ENCODE data around the gene MEGF6. TPM values are rescaled to one million over a fixed set of nuclear protein-coding genes. Genes with fewer than 3 reads are reported as not detected.

The MEGF6 gene
- total and polyA plus RNA-seq, 9 of the 15 experiments (the other 6 are each of a cell fraction or from before 2014, with no cell fraction given): 0.03 to 1.7 (median 0.24) TPM; not detected in 3

- WGBS (ENCODE audit: insufficient coverage, low coverage, missing lambda C conversion rate): 7% methylated on average over 18 of the region's 18 CpGs
- Histone ChIP-seq H3K9me3 (replicated peaks; ENCODE audit: control insufficient read depth, insufficient read depth, low read depth, low read length) (no peaks in the 10 kb centered on the region), H3K4me3 (no peak overlapping the region), H3K79me2 (ENCODE audit: control insufficient read depth, insufficient read depth, low read length) (no peaks in the 10 kb centered on the region), H3K27ac (ENCODE audit: extremely low read depth, low read depth, low read length) (no peak overlapping the region), H4K20me1 (replicated peaks; ENCODE audit: control insufficient read depth, insufficient read depth, low read length) (peaks cover 26% of the 10 kb centered on the region), H2AFZ (ENCODE audit: low read depth, low read length) (no peak overlapping the region), H3K9me1 (ENCODE audit: control insufficient read depth, insufficient read depth, low read length) (peaks cover 8% of the 10 kb centered on the region), H3K4me1 (replicated peaks in 1 of 2; ENCODE audit: control insufficient read depth in 2 of 2, insufficient read depth in 2 of 2, low read length in 2 of 2) (peaks cover 0 to 25% of the 10 kb centered on the region in 2 experiments; a peak in 1 of 5 replicates), H3K36me3 (ENCODE audit: control insufficient read depth, insufficient read depth, low read length) (no peaks in the 10 kb centered on the region), H3K9ac (ENCODE audit: insufficient read depth in 1 of 2, low read depth in 2 of 2, low read length in 2 of 2) (no peak overlapping the region), H3K4me2 (ENCODE audit: insufficient read depth, low read length) (no peak overlapping the region), H3K27me3 (ENCODE audit: control insufficient read depth in 2 of 2, insufficient read depth in 2 of 2, low read length in 2 of 2) (peaks cover 45 to 70% of the 10 kb centered on the region in 2 experiments)
- ChIA-PET POLR2A (interaction anchor here (0.6 kb wide), 1 partner anchor 78 kb away, joined by 3 read pairs; no protein-coding TSS in a partner anchor), CTCF (ENCODE audit: low intra/inter-chr PET ratio) (no interaction called here)
- intact Hi-C loops (cut with micrococcal nuclease) (no loop called here), in situ Hi-C loops (cut with MboI) (no loop called here)
- no peak for ATAC-seq
- no peak for DNase-seq (ENCODE audit: extremely low read depth in 1 of 4, low spot score in 3 of 4)
- no peak for FAIRE-seq
- no TSS peak for BruUV-seq (replicated peaks)
- TF ChIP-seq TEAD2 (tag; IDR thresholded peaks at IDR 0.05): no peak
- TF ChIP-seq RBBP5 (IDR thresholded peaks at IDR 0.05; ENCODE audit: borderline replicate concordance, insufficient read depth, low read length, poor library complexity, severe bottlenecking): no peak
- no peak for TF ChIP-seq ATF7 (IDR thresholded peaks at IDR 0.05)
- TF ChIP-seq ZMIZ1 (IDR thresholded peaks at IDR 0.05; ENCODE audit: low read depth in 2 of 2, low read length in 2 of 2): no peak
- no peak for TF ChIP-seq KLF10 (CRISPR knock-in tag; IDR thresholded peaks at IDR 0.05)
- no peak for TF ChIP-seq MITF (IDR thresholded peaks at IDR 0.05)
- no peak for TF ChIP-seq PRPF4 (IDR thresholded peaks at IDR 0.05; ENCODE audit: insufficient read depth, low read depth, low read length, poor library complexity, severe bottlenecking)
- no peak for TF ChIP-seq EHMT2 (IDR thresholded peaks at IDR 0.05)
- TF ChIP-seq BDP1 (IDR thresholded peaks at IDR 0.05; ENCODE audit: insufficient read depth, insufficient read length): no peak
- no peak for TF ChIP-seq SMAD2 (IDR thresholded peaks at IDR 0.05; ENCODE audit: low read depth, low read length)
- no peak for TF ChIP-seq ZNF431 (CRISPR knock-in tag; IDR thresholded peaks at IDR 0.05)
- TF ChIP-seq MBD2 (IDR thresholded peaks at IDR 0.05; ENCODE audit: borderline replicate concordance, low read depth): no peak
- TF ChIP-seq ZHX1 (conservative IDR thresholded peaks at IDR 0.05; ENCODE audit: low read length): no peak
- TF ChIP-seq RNF2 (IDR thresholded peaks at IDR 0.05): no peak
Observed at GRCh38 chr1:3557366-3557765, 53.9 kb downstream of the MEGF6 start.

All from K562 (cell line).